ENCODE data around the gene ITGA7.

ITGA7 gene

DNA sequence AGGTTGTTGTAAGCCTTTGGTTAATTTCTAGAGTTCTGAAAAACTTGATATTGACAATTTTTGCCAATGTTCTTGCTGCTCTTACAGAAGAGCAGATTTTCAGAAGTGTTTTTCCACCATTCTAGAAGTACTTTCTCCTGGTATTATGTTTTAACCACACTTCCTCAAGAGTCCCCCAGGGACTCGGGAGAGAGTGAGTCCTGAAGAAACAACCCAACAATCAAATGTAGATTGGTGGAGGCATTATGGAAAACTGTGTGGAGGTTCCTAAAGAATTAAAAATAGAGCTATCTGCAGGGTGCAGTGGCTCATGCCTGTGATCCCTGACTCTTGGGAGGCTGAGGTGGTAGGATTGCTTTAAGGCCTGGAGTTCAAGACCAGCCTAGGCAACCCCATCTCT, 44.3 kb downstream of the ITGA7 start:
- Histone ChIP-seq H3K4me1 (ENCODE audit: control insufficient read depth in 1 of 2, insufficient read depth in 2 of 2, low read length in 2 of 2) (peaks cover 11 to 13% of the 10 kb centered on the region in 2 donors), H3K27ac (ENCODE audit: low read depth, low read length) (no peak overlapping the region), H3K4me3 (ENCODE audit: low read depth in 1 of 2, low read length in 2 of 2) (no peak overlapping the region), H3K9me3 (ENCODE audit: control insufficient read depth in 1 of 2, low read length in 2 of 2) (no peaks in the 10 kb centered on the region), H3K36me3 (ENCODE audit: control insufficient read depth in 1 of 2, insufficient read depth in 2 of 2, low read length in 2 of 2) (no peaks in the 10 kb centered on the region), H3K9ac (ENCODE audit: low read depth in 1 of 2, low read length in 2 of 2) (no peak overlapping the region), H3K27me3 (ENCODE audit: control insufficient read depth in 1 of 2, insufficient read depth in 2 of 2, low read length in 2 of 2) (no peaks in the 10 kb centered on the region)

- Histone ChIP-seq H3K36me3 (ENCODE audit: control insufficient read depth in 1 of 2, insufficient read depth in 2 of 2, low read length in 2 of 2) (no peaks in the 10 kb centered on the region), H3K4me1 (ENCODE audit: control insufficient read depth in 1 of 2, insufficient read depth in 2 of 2, low read length in 2 of 2) (peaks cover 32 to 33% of the 10 kb centered on the region in 2 donors), H3K4me3 (ENCODE audit: low read depth in 1 of 2, low read length in 2 of 2) (no peak overlapping the region), H3K27me3 (ENCODE audit: control insufficient read depth in 1 of 2, insufficient read depth in 2 of 2, low read length in 2 of 2) (no peaks in the 10 kb centered on the region), H3K27ac (ENCODE audit: low read depth, low read length) (no peak overlapping the region), H3K9me3 (ENCODE audit: control insufficient read depth in 1 of 2, low read length in 2 of 2) (no peaks in the 10 kb centered on the region), H3K9ac (ENCODE audit: low read depth in 1 of 2, low read length in 2 of 2) (peak overlapping the region in 1 of 2 donors; percentile 53)
These were observed 48.0 kb downstream of the ITGA7 start for GRCh38 chr12:55659486-55660385.

GRCh38 chr12:55658635-55659391, 48.9 kb downstream of the ITGA7 start:
- peak overlapping the region; percentile 17 to 38 for H3K4me3 ChIP-seq (ENCODE audit: low read depth in 1 of 2, low read length in 2 of 2)
- H3K9ac ChIP-seq (ENCODE audit: low read depth in 1 of 2, low read length in 2 of 2), result peak overlapping the region in 1 of 2 donors; percentile 53
- no peaks in the 10 kb centered on the region for H3K36me3 ChIP-seq (ENCODE audit: control insufficient read depth in 1 of 2, insufficient read depth in 2 of 2, low read length in 2 of 2)
- peak overlapping the region; percentile 11 for H3K27ac ChIP-seq (ENCODE audit: low read depth, low read length)
- H3K4me1 ChIP-seq (ENCODE audit: control insufficient read depth in 1 of 2, insufficient read depth in 2 of 2, low read length in 2 of 2), result peaks cover 32 to 33% of the 10 kb centered on the region in 2 donors
- no peaks in the 10 kb centered on the region for H3K27me3 ChIP-seq (ENCODE audit: control insufficient read depth in 1 of 2, insufficient read depth in 2 of 2, low read length in 2 of 2)
- H3K9me3 ChIP-seq (ENCODE audit: control insufficient read depth in 1 of 2, low read length in 2 of 2), result no peaks in the 10 kb centered on the region

- H3K9me3 ChIP-seq (ENCODE audit: control insufficient read depth in 1 of 2, low read length in 2 of 2), result peaks cover 0 to under 1% of the 10 kb centered on the region in 2 donors
- H3K4me1 ChIP-seq (ENCODE audit: control insufficient read depth in 1 of 2, insufficient read depth in 2 of 2, low read length in 2 of 2), result peaks cover 32 to 33% of the 10 kb centered on the region in 2 donors
- no peak overlapping the region for H3K9ac ChIP-seq (ENCODE audit: low read depth in 1 of 2, low read length in 2 of 2)
- H3K36me3 ChIP-seq (ENCODE audit: control insufficient read depth in 1 of 2, insufficient read depth in 2 of 2, low read length in 2 of 2), result no peaks in the 10 kb centered on the region
- peak overlapping the region; percentile 17 to 38 for H3K4me3 ChIP-seq (ENCODE audit: low read depth in 1 of 2, low read length in 2 of 2)
- no peak overlapping the region for H3K27ac ChIP-seq (ENCODE audit: low read depth, low read length)
- H3K27me3 ChIP-seq (ENCODE audit: control insufficient read depth in 1 of 2, insufficient read depth in 2 of 2, low read length in 2 of 2), result no peaks in the 10 kb centered on the region
These were observed 49.5 kb downstream of the ITGA7 start for GRCh38 chr12:55658212-55658611.

- Histone ChIP-seq H3K9ac (ENCODE audit: low read depth in 1 of 2, low read length in 2 of 2) (no peak overlapping the region), H3K4me3 (ENCODE audit: low read depth in 1 of 2, low read length in 2 of 2) (no peak overlapping the region), H3K9me3 (ENCODE audit: control insufficient read depth in 1 of 2, low read length in 2 of 2) (peaks cover 0 to 3% of the 10 kb centered on the region in 2 donors), H3K27me3 (ENCODE audit: control insufficient read depth in 1 of 2, insufficient read depth in 2 of 2, low read length in 2 of 2) (no peaks in the 10 kb centered on the region), H3K36me3 (ENCODE audit: control insufficient read depth in 1 of 2, insufficient read depth in 2 of 2, low read length in 2 of 2) (no peaks in the 10 kb centered on the region), H3K4me1 (ENCODE audit: control insufficient read depth in 1 of 2, insufficient read depth in 2 of 2, low read length in 2 of 2) (peaks cover 32 to 33% of the 10 kb centered on the region in 2 donors), H3K27ac (ENCODE audit: low read depth, low read length) (no peak overlapping the region)
These were observed 50.5 kb downstream of the ITGA7 start for GRCh38 chr12:55657212-55657611.

- no peak overlapping the region for H3K27ac ChIP-seq (ENCODE audit: low read depth, low read length)
- H3K9ac ChIP-seq (ENCODE audit: low read depth in 1 of 2, low read length in 2 of 2), result no peak overlapping the region
- H3K4me3 ChIP-seq (ENCODE audit: low read depth in 1 of 2, low read length in 2 of 2), result no peak overlapping the region
- H3K36me3 ChIP-seq (ENCODE audit: control insufficient read depth in 1 of 2, insufficient read depth in 2 of 2, low read length in 2 of 2), result no peaks in the 10 kb centered on the region
- H3K27me3 ChIP-seq (ENCODE audit: control insufficient read depth in 1 of 2, insufficient read depth in 2 of 2, low read length in 2 of 2), result no peaks in the 10 kb centered on the region
- H3K4me1 ChIP-seq (ENCODE audit: control insufficient read depth in 1 of 2, insufficient read depth in 2 of 2, low read length in 2 of 2), result peaks cover 38 to 40% of the 10 kb centered on the region in 2 donors
- H3K9me3 ChIP-seq (ENCODE audit: control insufficient read depth in 1 of 2, low read length in 2 of 2), result peaks cover 0 to 3% of the 10 kb centered on the region in 2 donors
These were observed 53.0 kb downstream of the ITGA7 start for GRCh38 chr12:55654511-55655214.

DNA sequence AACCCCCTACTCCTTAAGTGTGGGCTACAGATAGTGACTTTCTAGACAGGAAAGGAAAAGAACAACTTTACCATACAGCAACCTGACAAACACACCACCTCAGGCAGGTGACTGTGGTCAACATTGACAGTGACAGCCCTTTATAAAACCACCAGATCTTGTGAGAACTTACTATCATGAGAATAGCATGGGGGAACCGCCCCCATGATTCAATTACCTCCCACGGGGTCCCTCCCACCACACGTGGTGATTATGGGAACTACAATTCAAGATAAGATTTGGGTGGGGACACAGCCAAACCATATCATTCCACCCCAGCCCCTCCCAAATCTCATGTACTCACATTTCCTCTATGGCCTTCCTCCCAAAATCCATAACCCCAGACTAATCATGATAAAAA, 54.7 kb downstream of the ITGA7 start:
- Histone ChIP-seq H3K9me3 (ENCODE audit: control insufficient read depth in 1 of 2, low read length in 2 of 2) (peaks cover 0 to 3% of the 10 kb centered on the region in 2 donors), H3K4me3 (ENCODE audit: low read depth in 1 of 2, low read length in 2 of 2) (no peak overlapping the region), H3K27ac (ENCODE audit: low read depth, low read length) (no peak overlapping the region), H3K9ac (ENCODE audit: low read depth in 1 of 2, low read length in 2 of 2) (no peak overlapping the region), H3K4me1 (ENCODE audit: control insufficient read depth in 1 of 2, insufficient read depth in 2 of 2, low read length in 2 of 2) (peaks cover 23 to 28% of the 10 kb centered on the region in 2 donors), H3K36me3 (ENCODE audit: control insufficient read depth in 1 of 2, insufficient read depth in 2 of 2, low read length in 2 of 2) (no peaks in the 10 kb centered on the region), H3K27me3 (ENCODE audit: control insufficient read depth in 1 of 2, insufficient read depth in 2 of 2, low read length in 2 of 2) (no peaks in the 10 kb centered on the region)

DNA sequence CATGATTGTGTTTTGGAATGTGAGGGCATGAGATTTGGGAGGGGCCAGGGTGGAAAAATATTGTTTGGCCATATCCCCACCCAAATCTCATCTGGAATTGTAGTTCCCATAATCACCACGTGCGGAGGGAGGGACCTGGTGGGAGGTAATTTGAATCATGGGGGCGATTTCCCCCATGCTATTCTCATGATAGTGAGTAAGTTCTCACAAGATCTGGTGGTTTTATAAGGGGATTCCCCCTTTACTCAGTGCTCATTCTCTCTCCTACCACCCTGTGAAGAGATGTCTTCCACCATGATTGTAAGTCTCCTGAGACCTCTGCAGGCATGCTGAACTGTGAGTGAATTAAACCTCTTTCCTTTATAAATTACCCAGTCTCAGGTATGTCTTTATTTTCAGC, 55.4 kb downstream of the ITGA7 start:
- H3K9ac ChIP-seq (ENCODE audit: low read depth in 1 of 2, low read length in 2 of 2), result no peak overlapping the region
- no peaks in the 10 kb centered on the region for H3K36me3 ChIP-seq (ENCODE audit: control insufficient read depth in 1 of 2, insufficient read depth in 2 of 2, low read length in 2 of 2)
- peaks cover 0 to 3% of the 10 kb centered on the region in 2 donors for H3K9me3 ChIP-seq (ENCODE audit: control insufficient read depth in 1 of 2, low read length in 2 of 2)
- H3K4me3 ChIP-seq (ENCODE audit: low read depth in 1 of 2, low read length in 2 of 2), result no peak overlapping the region
- no peaks in the 10 kb centered on the region for H3K27me3 ChIP-seq (ENCODE audit: control insufficient read depth in 1 of 2, insufficient read depth in 2 of 2, low read length in 2 of 2)
- H3K27ac ChIP-seq (ENCODE audit: low read depth, low read length), result no peak overlapping the region
- peaks cover 16 to 22% of the 10 kb centered on the region in 2 donors for H3K4me1 ChIP-seq (ENCODE audit: control insufficient read depth in 1 of 2, insufficient read depth in 2 of 2, low read length in 2 of 2)

GRCh38 chr12:55651299-55651683, 56.4 kb downstream of the ITGA7 start:
- Histone ChIP-seq H3K9ac (ENCODE audit: low read depth in 1 of 2, low read length in 2 of 2) (no peak overlapping the region), H3K9me3 (ENCODE audit: control insufficient read depth in 1 of 2, low read length in 2 of 2) (peaks cover 0 to 3% of the 10 kb centered on the region in 2 donors), H3K4me1 (ENCODE audit: control insufficient read depth in 1 of 2, insufficient read depth in 2 of 2, low read length in 2 of 2) (peaks cover 6 to 11% of the 10 kb centered on the region in 2 donors), H3K36me3 (ENCODE audit: control insufficient read depth in 1 of 2, insufficient read depth in 2 of 2, low read length in 2 of 2) (no peaks in the 10 kb centered on the region), H3K27me3 (ENCODE audit: control insufficient read depth in 1 of 2, insufficient read depth in 2 of 2, low read length in 2 of 2) (no peaks in the 10 kb centered on the region), H3K27ac (ENCODE audit: low read depth, low read length) (no peak overlapping the region), H3K4me3 (ENCODE audit: low read depth in 1 of 2, low read length in 2 of 2) (peak overlapping the region in 1 of 2 donors; percentile 8)

All from duodenal mucosa (tissue), 2 donors.